Epithelial cell of esophagus (primary cell): ENCODE results near the gene ST7L.
A peak's percentile ranks its signal among the peaks of the same experiment; 100 is the strongest.
"Not testable (repeated sequence)": the region's sequence is repeated elsewhere in the genome, so short reads cannot be mapped to it uniquely, and the experiment has no call there.

ENCODE experiments used
- DNase-seq: peaks from one replicate; pipeline ENCODE4 v3.0.0; 2010; ENCODE audit warnings: low read depth
- H3K4me3 ChIP-seq: 2 replicates; pipeline ENCODE4 v1.5.1; 2011; ENCODE audit warnings: mild to moderate bottlenecking, low read length, control low read depth
- TF ChIP-seq, protein P1 (sequence below): IDR thresholded peaks from 2 replicates; pipeline ENCODE4 v1.5.1; 2011; ENCODE audit warnings: low read depth, mild to moderate bottlenecking, low read length, control low read depth, inconsistent platforms; ENCODE audit not compliant: insufficient read depth; ENCODE audit errors: missing control alignments

The ST7L gene

DNA sequence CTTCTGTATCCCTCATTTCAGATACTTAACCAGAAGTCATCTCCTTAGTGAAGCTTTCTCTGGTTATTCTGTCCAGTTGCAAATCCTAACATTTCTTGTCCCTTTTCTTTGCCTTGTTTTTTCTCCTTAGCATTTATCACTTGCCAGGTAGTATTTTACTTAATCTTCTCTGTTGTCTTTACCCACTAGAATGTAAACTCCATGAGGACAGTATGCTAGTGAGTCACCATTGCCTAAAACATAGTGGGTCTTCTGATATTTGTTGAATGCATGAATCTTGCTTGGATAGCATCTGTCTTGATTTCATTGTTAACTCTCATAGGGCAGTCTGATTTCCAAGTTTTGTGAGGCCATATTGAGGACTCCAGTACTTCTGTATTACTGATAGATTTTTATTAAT is 10.3 kb upstream of the ST7L start:
- TF ChIP-seq, protein P1, sequence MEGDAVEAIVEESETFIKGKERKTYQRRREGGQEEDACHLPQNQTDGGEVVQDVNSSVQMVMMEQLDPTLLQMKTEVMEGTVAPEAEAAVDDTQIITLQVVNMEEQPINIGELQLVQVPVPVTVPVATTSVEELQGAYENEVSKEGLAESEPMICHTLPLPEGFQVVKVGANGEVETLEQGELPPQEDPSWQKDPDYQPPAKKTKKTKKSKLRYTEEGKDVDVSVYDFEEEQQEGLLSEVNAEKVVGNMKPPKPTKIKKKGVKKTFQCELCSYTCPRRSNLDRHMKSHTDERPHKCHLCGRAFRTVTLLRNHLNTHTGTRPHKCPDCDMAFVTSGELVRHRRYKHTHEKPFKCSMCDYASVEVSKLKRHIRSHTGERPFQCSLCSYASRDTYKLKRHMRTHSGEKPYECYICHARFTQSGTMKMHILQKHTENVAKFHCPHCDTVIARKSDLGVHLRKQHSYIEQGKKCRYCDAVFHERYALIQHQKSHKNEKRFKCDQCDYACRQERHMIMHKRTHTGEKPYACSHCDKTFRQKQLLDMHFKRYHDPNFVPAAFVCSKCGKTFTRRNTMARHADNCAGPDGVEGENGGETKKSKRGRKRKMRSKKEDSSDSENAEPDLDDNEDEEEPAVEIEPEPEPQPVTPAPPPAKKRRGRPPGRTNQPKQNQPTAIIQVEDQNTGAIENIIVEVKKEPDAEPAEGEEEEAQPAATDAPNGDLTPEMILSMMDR = no peak
- H3K4me3 ChIP-seq = no peak overlapping the region
- DNase-seq = no peak

DNA sequence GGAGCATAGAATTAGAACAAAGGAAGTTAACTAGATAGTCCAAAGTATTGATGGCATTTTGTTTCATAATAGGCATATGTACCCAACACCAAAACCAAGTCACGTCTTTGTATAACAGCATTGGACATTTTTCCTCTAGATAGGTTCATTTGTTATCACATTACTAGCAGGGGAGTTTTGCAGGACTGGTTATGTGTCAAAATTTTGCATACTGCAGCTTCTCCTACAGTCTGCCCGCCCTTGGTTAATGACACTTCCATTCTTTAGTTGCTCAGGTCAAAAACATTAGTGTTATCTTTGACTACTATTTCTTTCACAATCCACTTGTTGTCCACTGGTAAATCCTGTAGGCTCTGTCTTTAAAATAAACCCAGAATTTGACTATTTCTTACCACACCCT is 9.6 kb upstream of the ST7L start:
- TF ChIP-seq, protein P1 = no peak
- DNase-seq = no peak
- no peak overlapping the region for H3K4me3 ChIP-seq

DNA sequence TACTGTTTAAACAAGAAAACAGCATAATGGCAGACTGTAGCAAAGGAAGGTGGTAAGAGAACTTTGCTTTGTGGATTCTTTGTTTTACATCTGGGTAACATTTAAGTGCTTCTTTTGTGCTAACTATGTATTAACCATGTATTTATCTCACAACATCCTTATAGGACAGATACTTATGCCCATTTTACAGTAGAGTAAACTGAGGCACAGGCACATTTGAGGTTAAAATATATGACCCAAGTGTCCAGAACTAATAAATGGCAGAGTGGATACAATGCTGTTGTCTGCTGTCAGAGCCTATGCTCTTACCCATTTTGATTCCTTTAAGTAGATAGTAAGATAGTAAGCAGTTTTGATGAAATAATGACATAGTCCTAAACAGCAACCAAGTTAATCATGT is 7.9 kb upstream of the ST7L start:
- TF ChIP-seq, protein P1 = no peak

DNA sequence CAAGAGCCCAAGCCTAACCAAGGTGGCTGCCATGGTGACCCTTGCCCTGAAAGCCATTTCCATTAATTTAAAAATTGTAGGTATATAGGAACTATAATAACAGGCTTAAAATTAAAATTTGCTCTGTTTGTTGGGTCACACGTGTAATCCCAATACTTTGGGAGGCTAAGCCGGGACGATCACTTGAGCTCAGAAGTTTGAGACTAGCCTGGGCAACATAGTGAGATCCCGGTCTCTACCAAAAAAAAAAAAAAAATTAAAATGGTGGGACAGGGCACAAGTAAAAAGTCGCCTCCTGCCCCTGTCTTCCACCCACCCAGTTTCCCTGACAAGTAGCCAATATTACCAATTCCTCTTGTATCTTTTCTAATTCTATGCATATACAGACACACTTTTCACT is 7.3 kb upstream of the ST7L start:
- H3K4me3 ChIP-seq = no peak overlapping the region
- TF ChIP-seq, protein P1 = no peak
- no peak for DNase-seq

More for the DNA sequence above, 7.9 kb upstream of the ST7L start:
- DNase-seq = no peak
- no peak overlapping the region for H3K4me3 ChIP-seq

DNA sequence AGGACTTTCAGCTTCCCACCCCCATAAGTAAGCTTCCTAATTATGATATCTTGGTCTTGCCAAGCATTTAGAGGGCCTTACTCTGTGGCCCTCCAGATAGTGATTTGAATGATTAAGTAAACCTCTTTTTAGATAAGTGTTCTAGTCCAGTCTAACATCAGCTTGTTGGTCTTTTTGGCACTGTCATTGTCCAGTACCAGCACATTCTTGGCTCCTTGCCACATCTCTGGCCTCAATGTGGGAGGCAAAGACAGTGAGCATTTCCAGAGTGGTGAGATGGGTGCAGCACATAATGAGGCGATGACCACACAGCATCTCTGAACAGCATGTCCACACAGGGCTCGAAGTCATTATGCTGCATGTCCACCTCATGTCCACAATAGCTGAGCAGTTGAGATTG is 6.8 kb upstream of the ST7L start:
- H3K4me3 ChIP-seq = no peak overlapping the region
- TF ChIP-seq, protein P1 = no peak
- DNase-seq = no peak

DNA sequence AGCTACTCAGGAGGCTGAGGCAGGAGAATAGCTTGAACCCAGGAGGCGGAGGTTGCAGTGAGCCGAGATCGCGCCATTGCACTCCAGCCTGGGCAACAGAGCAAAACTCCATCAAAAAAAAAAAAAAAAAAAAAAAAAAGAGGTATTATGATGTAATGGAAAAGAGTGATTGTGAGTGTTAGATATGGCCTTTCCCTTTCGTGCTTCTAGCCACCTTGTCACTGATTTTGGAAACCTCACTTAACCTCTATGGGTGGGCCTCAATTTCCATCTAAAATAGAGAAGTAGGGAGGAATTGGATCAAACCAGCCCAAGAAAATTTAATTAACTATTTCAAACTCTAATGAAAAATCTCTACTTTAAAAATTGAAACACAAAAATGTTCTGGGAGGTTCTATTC is 5.6 kb upstream of the ST7L start:
- DNase-seq, H3K4me3 ChIP-seq: not testable (repeated sequence)

DNA sequence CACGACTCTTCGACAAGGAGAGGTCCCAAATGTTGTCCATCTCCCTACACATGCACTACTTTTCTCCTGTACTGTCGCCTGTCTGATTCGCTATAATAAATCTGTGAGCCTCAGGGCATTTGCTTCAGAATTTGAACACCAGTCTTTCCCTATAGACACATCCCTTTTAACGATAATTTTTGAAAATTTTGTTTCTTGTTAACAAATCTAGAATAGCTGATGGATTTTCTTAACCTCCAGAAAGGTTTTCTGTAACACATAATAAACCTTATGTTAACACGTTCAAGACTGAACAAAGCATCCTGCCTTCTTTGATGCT is 1.4 kb upstream of the ST7L start:
- peak overlapping the region; percentile 100 for H3K4me3 ChIP-seq
- TF ChIP-seq, protein P1 = no peak
- DNase-seq = no peak
